HG02981 (cell line): ENCODE data around the gene LENEP.

Experiments
- ATAC-seq: cut with Tn5 transposase; IDR thresholded peaks from one replicate; pipeline ENCODE4 v1.9.1; 2021; ENCODE audit warnings: mild to moderate bottlenecking, moderate library complexity; ENCODE audit not compliant: unreplicated experiment

Gene LENEP

DNA sequence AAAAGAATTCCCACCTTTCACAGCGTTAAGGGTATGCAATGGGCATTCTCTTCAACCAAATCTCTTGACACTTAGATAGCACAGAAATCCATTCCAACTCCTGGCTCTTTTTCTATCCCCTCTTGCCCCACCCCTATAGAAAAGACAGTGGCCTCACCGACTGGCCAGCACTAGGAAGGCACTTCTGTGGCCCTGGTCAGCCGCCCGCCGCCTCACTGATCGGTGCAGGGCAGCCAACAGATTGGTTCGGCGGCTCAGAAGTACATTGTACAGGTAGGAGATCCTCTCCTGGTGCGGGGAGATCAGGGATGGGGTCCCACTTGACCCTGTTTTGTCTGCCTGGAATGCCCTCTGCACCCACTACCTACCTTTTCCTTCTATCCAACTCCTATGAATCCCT, 30.9 kb downstream of the LENEP start:
- no peak for ATAC-seq

DNA sequence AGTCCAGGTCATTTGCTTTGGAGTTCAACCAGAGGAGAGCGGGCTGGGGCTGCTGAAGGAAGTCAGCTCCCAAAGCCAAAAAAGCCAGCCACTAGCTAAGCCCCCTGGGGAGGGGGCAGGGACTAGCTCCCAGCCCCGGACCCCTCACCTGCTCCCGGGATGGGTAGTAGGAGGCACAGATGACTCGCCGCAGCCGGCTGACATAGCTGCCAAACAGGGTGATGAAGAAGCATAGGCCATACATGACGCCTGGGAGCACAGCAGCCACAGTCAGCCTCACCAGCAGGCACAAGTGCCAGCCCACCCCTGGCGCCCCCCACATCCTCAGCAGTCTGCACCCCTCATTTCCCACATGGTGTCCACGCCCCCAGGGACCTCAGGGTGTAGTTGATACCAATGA, 32.8 kb downstream of the LENEP start:
- no peak for ATAC-seq

DNA sequence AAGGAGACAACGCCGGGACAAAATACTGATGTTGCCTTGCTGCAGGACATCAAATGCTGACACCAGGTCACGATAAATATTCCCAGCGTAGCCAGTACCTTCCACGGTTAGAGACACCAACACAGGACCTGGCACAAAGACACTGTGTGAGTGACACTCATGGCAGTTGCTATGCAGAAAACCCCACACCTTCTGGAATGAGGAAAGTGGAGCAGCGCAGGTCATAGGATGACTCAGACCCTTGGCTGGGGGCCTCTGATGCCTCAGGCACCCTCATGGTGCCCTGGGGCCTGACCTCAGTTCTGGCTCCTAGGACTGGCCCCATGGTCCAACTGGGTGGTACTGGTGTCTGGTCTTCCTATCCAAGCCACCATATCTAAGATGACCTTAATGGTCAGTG, 33.2 kb downstream of the LENEP start:
- no peak for ATAC-seq

DNA sequence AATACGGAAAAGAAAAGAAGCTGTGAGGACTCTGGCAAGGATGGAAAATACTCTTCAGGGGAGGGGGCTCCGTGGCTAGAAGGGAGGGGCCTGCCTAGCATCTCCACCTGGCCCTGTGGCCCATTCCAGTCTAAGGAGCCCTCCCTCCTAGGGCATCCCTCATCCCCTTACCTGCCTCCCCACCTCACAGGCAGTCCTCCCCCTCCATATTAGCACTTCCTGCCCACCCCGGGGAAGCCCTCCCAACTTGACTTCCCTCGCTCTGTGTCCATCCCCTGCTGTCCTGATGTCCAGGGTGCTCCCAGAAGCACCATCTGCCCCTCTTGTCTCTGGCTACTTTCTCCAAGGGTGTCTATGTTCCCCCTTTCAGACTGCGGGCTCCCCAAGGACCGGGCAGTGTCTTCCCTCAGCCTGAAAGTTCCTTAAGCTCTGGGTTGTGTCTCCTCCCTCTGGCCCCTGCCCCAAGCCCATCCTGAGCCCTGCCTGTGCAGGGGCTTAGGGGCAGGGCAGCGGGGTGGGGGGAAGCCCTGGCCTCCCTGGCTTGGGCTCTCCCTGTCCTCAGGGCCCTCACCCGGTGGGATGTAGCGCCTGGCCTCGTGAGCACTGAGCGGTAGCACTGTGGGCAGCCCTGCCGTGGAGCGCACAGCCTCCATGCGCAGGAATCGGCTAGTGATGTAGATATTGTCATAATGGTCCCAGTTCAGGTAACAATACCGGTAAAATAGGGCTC, 36.3 kb downstream of the LENEP start:
- ATAC-seq = no peak

DNA sequence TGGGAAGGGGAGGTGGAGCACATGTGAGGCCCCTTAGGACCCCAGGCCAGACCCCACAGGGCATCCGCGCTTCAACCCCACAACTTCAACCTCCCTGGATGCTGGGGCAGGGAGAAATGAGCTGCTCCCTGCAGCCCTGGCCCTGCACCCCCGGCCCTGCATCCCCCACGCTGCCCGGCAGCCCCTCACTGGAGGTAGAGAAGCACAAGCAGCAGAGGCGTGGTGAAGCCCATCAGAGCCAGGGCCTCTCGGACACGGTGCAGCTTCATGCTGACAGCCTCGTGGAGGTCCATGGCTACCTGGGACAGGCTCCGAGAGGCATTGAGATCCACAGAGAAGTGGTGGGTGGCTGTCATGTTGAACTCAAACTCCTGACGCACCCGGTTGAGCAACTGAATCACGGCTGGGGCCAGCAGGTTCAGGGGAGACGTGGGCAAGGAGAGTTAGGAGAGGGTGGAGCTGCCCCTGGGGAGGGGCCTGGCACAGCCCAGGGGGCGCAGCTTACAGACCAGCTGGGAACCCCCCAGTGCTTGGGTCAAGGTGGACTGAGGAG, 36.9 kb downstream of the LENEP start:
- no peak for ATAC-seq

DNA sequence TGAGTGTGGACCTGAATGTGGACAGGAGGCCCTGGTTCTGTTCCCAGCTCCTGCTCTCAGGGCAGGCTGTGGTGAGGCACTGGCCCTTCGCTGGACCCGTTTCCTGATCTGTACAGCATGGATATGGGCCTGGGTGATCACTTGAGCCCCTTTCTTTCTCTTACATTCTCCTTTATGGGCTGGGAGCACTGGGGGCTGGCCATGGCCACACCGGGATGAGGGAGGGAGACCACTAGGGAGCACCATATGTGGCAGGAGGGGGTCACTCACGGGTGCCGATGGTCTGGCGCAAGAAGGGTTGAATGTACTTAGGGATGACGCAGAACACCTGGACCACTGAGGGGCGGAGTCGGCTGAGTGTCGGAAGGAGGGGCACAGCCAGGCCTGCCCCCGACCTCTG, 37.5 kb downstream of the LENEP start:
- ATAC-seq = no peak

DNA sequence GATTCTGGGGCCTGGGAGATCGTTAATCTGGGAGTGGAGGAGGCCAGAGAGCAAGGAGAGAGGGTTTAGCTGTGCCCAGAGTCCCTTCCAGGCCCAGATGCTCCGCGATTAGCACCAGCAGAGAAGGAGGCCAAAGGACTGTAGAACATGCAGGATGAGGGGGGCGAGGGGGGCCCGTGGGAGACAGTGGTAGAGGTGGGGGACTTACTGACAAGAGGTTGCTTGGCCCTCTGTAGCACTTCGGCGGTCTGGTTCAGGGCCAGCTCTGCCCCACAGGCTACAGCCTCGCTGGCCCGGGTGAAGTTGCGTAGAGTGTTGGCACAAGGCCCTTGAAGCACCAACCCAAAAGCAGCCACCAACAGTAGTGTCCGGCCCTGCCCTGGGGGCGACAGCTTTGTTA, 39.5 kb downstream of the LENEP start:
- no peak for ATAC-seq

DNA sequence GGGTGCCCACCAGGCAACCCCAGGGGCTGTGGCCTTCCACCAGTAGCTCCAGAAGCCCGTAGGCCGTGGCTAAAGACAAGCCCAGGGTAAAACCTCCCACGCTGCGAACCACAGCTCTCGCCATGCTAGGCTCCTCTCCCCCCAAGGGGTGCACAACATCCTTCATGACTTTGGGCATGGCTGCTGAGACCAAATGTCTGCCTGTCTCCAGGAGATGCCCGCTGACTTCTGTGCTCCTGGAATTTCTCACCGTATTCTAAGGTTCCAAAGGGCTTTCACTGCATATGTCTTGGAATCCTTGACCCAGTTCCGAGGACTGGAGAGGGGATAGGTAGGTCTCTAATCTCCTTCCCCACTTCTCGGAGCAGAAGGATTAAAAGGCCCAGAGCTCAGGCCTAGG, 40.1 kb downstream of the LENEP start, which contains the start of the genes DCST1 and DCST2:
TSS of gene DCST1 (plus strand) at position 301 of the 400 bp plus-strand sequence. CDS start 213 bp downstream, outside the sequence.
TSS of gene DCST2 (minus strand) at position 258 of the 400 bp plus-strand sequence. CDS start at position 178, 80 bp downstream.
- no peak for ATAC-seq

DNA sequence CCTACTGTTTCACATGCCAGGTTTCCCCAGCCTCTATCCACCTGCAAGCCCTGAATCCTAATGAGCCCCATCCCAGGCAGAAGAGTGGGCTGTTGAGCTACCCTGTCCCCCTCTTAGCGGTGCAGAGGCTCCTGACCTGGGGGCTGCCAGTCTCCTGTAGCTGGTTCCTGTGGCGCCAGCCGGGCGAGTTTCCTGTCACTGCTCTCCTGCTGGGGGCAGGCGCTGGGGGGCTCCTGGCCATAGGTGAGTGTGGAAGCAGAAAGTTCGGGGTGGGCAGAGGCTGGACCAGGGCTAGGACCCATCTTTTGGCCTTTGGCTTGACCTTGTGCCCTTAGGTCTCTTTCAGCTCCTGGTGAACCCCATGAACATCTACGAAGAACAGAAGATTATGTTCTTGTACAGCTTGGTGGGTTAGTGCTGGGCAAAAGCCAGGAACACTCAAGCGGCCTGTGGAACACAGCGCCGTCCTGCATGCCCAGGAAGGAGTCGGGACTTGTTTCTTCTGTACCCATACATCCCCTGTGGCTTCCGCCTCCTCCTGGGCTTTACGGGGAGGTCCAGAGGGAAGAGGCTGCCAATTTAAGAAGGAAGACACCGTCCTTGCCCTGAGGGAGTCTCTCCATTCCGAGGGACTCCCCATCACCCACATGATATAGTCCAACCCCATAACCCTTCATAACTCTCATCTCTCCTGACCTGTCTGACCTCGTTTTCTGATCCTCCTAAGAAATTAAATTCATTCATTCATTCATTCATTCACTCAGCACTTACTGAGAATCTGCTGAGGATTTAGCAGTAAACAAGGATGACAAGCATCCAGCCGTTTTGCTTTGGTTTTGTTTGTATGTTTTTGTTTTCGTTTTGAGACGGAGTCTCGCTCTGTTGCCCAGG, 41.2 kb downstream of the LENEP start:
- ATAC-seq = no peak

DNA sequence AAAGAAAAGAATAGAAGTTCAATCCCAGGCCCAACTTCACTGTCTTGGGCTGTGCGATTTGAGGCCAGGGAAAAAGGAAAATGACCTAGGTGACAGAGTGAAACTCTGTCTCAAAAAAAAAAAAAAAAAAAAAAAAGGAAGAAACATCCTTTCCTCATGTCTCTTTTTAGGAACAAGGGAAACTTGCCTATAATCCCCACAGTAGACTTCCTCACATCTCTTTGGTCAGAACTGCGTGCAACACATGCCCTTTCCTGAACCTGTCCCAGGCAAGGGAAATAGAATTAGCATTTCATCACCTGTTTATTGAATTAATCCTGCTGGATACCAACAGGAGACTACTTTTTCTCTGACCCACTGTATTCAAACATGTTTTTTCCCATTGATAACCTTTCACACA, 42.5 kb downstream of the LENEP start:
- no peak for ATAC-seq

DNA sequence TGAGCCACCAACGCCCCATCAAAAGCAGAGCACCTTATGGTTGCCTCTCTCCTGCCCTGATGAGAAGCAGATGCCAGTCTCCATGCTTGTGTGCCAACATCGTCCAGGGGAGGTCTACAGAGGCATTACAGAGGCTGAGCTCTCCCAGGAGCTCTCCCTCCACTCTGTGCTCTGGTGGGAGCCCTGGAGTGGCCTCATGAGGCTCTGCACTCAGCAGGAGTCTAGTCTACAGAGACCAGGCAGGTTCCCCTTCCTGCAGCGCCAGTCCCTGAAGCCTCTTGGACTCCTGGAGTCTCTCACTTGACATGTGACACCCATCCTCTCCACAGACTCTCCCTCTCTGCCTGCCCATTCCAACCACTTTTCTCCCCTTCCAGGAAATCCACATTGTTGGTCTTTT, 43.7 kb downstream of the LENEP start:
- ATAC-seq = no peak

DNA sequence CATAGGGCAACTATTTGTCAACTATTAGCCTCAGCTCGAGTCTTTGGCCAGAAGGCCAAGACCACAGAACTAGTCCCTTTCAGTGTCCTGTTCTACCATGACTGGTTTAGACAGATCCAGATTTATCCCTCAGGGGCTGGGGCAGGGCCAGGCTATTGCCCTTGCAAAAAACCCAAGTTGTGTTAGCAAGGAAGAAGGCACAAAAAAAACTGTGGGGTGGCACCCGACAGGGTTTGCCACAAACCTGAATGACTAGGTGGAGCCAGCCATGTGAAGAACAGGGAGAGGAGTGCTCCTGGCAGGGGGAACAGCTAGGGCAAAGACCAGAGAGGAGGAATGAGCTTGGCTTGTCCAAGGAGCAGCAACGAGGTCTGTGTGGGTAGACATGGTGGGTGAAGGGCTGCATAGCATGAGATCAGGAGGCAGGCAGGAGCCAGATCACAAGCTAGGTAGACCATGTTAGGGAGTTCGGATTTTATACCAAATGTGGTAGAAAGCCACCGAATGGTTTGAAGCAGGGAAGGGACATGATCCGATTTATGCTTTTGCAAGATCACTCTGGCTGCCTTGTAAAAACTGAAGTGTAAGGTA, 44.6 kb downstream of the LENEP start:
- no peak for ATAC-seq

DNA sequence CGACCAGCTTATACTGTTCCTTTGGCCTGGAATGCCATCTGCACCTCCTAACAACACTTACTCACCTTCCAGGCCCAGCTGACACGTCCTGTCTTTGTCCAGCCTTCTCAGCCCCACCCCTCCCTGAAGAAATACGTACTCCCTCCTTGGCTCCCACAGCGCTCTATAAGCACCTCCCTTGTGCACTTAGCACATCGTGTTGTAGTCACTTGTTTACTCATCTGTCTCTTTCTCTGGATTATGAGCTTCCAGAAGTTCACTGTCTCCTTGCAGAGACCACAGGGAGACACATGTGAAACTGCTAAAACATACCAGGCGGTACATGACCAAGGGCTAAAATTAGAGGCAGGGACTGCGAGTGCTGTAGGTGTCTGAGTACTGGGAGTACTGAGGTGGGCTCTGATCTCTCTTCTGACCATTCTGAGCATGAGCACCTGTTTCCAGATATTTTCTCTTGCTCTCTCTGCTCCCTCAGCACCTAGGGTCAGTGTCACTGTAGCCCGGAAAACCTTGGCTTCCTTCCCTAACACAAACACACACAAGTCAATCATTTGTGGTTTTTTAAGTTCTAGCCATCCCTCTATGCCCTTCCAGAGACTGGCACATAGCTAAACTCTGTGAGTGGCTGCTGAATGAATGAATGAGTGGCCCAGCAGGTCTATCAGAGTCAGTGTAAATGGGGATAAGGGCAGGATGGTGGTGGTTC, 45.4 kb downstream of the LENEP start:
- no peak for ATAC-seq

DNA sequence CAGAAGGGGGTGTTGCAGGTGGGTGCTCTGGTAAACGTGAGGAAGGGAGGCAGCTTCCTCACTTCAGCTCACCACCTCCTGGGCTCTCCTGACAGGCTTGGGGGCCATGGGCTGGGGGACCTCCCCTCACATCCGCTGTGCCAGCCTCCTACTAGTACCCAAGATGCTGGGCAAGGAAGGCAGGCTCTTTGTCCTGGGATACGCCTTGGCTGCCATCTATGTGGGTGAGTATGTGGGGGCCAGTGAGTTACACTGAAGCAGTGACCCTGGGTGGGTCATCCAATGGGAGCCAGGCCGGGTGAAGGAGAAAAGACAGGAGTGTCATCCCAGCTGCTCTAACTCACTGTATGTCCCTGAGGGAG, 45.9 kb downstream of the LENEP start:
- no peak for ATAC-seq

DNA sequence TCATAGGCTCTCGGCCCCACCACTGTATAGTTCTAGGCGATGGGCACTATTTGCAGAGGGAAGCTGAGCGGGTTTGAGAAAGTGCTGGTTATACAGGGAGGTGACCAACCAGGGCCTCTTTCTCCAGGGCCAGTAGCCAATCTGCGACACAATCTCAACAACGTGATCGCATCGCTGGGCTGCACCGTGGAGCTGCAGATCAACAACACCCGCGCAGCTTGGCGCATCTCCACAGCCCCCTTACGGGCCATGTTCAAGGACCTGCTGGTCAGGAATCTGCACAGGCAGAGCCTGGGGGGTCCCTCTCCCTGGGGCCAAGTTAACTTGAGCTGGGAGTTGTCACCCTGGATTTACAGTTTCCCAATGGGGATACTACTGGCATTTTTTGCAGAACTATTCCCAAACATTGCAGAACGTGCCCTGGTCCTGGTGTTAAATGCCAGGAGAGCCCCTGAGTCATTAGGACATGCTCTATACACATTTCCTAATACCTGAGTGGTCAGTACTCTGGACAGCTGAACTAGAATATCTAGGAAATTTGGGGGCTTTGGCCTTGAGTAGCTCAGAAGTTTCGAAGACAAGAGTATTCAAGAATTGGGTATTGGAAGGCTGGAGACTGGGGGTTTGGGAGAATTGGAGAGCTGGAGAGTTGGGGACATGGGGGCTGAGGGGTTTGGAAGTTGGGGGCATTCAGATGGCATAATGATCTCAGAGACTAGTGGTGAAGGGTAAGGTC, 47.1 kb downstream of the LENEP start:
- no peak for ATAC-seq

DNA sequence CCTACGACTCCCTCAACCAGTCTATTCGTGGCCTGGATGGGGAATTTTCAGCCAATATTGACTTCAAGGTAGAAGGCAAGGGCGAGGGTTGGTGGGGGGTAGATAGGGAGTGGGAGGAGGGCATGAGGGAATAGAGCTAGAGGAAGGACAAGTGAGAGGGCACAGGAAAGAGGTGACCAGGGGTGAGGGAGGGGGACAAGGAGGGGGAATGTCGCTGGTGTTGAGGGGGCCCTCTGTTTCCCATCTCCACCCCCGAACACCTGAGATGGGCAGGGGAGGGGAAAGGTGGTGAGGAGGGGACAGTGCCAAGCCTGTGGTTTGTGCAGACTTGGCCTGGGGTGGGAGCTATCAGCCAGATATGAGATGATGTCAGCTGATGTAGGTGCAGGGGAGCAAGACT, 49.4 kb downstream of the LENEP start:
- ATAC-seq = no peak

DNA sequence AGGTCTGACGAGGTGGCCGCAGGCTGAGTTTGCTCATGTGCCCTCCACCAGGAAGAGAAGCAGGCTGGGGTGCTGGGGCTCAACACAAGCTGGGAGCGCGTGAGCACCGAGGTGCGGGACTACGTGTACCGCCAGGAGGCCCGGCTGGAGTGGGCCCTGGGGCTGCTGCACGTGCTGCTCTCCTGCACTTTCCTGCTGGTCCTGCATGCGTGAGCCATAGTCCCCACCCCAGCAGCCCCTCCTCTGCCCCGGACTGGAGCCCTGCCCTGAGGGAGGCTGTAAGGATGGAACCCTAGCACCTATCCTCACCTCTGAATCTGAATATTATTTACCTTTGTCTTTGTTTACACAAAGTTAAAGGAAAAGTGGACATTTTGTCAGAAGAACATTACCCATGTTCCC, 49.9 kb downstream of the LENEP start:
- no peak for ATAC-seq

DNA sequence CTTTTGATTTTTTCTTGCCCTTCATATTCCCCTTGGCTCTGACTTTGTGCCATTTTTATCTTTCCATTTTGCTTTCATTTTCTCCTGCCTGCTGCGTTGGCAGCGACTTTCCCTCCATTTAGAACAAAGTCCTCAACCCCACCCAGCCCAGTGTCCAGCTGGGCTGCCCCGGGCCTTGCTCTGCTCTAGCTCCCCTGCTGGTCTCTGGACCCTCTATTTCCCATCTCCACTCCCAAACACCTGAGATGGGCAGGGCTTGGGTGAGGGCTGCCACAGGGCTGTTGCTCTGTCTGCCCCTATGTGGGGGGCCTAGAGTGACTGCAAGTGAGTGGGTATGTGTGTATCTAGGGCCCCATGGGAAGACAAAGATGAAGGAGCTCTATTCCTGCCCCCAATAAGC, 50.4 kb downstream of the LENEP start:
- no peak for ATAC-seq
